Left ventricle myocardium inferior (tissue), 1 donor: ENCODE measurements around the gene GRIK4. TPM values are rescaled to one million over a fixed set of nuclear protein-coding genes. Genes with fewer than 3 reads are reported as not detected.

Source experiments
- DNase-seq: peaks from one replicate; pipeline ENCODE4 v3.0.0-alpha.2; 2020
- H3K27ac ChIP-seq: fragments of 200-600 bp; replicated peaks from 2 replicates; pipeline ENCODE4 v1.8.0; 2021
- H3K27me3 ChIP-seq: fragments of 200-600 bp; 2 replicates; pipeline ENCODE4 v1.8.0; 2021; ENCODE audit warnings: low read depth
- H3K36me3 ChIP-seq: fragments of 200-600 bp; 2 replicates; pipeline ENCODE4 v1.8.0; 2021
- H3K4me1 ChIP-seq: fragments of 200-600 bp; 2 replicates; pipeline ENCODE4 v1.8.0; 2021
- H3K4me3 ChIP-seq: fragments of 200-600 bp; 2 replicates; pipeline ENCODE4 v1.8.0; 2021; ENCODE audit warnings: mild to moderate bottlenecking, moderate library complexity
- H3K9me3 ChIP-seq: fragments of 200-600 bp; replicated peaks from 2 replicates; pipeline ENCODE4 v1.8.0; 2021
- CTCF ChIP-seq: fragments of 200-600 bp; IDR thresholded peaks from 2 replicates; pipeline ENCODE4 v1.8.0; 2021; ENCODE audit warnings: antibody characterized with exemption, mild to moderate bottlenecking, borderline replicate concordance
- intact Hi-C: fragments of 100-400 bp; cut with micrococcal nuclease; formaldehyde crosslinking; loops from one replicate; pipeline ENCODE4 v1.11.0; 2022
- total RNA-seq: library from RNA; stranded (reverse); fragmentation: NEBNext Ultra II Directional; extraction: Animal tissue kit (Norgen Biotek cat#: 25700); gene quantifications from one replicate; pipeline ENCODE4 v1.2.1, GENCODE V29; 2021
- donor health status: DM: no; HTN: yes; CAD: no; lungs with severe emphysema.

The GRIK4 gene
- total RNA-seq, 1 donor from 2014 or later = 0.16 TPM

- Histone ChIP-seq H3K4me1 (peaks cover 35% of the 10 kb centered on the region), H3K9me3 (no peaks in the 10 kb centered on the region), H3K27me3 (no peaks in the 10 kb centered on the region), H3K36me3 (no peaks in the 10 kb centered on the region), H3K4me3 (no peak overlapping the region), H3K27ac (no peak overlapping the region)
- TF ChIP-seq CTCF = no peak
- intact Hi-C loops = no loop called here
- no peak for DNase-seq
Observed at GRCh38 chr11:120551191-120551590, 39.6 kb downstream of the GRIK4 start.

- Histone ChIP-seq H3K9me3 (no peaks in the 10 kb centered on the region), H3K27me3 (no peaks in the 10 kb centered on the region), H3K36me3 (no peaks in the 10 kb centered on the region), H3K27ac (no peak overlapping the region), H3K4me3 (no peak overlapping the region), H3K4me1 (peaks cover 7% of the 10 kb centered on the region)
- no peak for DNase-seq
- TF ChIP-seq CTCF = no peak
- intact Hi-C loops = no loop called here
Observed at GRCh38 chr11:120554766-120555432, 43.4 kb downstream of the GRIK4 start.

GRCh38 chr11:120555433-120555773 lies 43.9 kb downstream of the GRIK4 start:
- no peaks in the 10 kb centered on the region for H3K27me3 ChIP-seq
- H3K27ac ChIP-seq = no peak overlapping the region
- no peak overlapping the region for H3K4me3 ChIP-seq
- no peak for TF ChIP-seq CTCF
- DNase-seq = no peak
- H3K36me3 ChIP-seq = no peaks in the 10 kb centered on the region
- H3K4me1 ChIP-seq = peaks cover 7% of the 10 kb centered on the region
- H3K9me3 ChIP-seq = no peaks in the 10 kb centered on the region
- intact Hi-C loops = no loop called here

- Histone ChIP-seq H3K9me3 (no peaks in the 10 kb centered on the region), H3K4me1 (peaks cover 7% of the 10 kb centered on the region), H3K36me3 (no peaks in the 10 kb centered on the region), H3K4me3 (no peak overlapping the region), H3K27ac (no peak overlapping the region), H3K27me3 (no peaks in the 10 kb centered on the region)
- intact Hi-C loops = no loop called here
- no peak for TF ChIP-seq CTCF
- DNase-seq = no peak
Observed at GRCh38 chr11:120556797-120557196, 45.2 kb downstream of the GRIK4 start.

- intact Hi-C loops = no loop called here
- no peaks in the 10 kb centered on the region for H3K9me3 ChIP-seq
- no peak for DNase-seq
- H3K27ac ChIP-seq = no peak overlapping the region
- peaks cover 5% of the 10 kb centered on the region for H3K27me3 ChIP-seq
- H3K4me1 ChIP-seq = peaks cover 8% of the 10 kb centered on the region
- no peak for TF ChIP-seq CTCF
- no peak overlapping the region for H3K4me3 ChIP-seq
- H3K36me3 ChIP-seq = no peaks in the 10 kb centered on the region
Observed at GRCh38 chr11:120558744-120559431, 47.3 kb downstream of the GRIK4 start.
